Activated naive CD8-positive, alpha-beta T cell (primary cell): ENCODE data around the gene ZNRF2.
A peak's percentile ranks its signal among the peaks of the same experiment; 100 is the strongest.
"Not testable (repeated sequence)": the region's sequence is repeated elsewhere in the genome, so short reads cannot be mapped to it uniquely, and the experiment has no call there.

ENCODE experiments used
- H3K27ac Mint-ChIP-seq: one replicate; pipeline ENCODE4 v1.8.0; 2021; ENCODE audit warnings: mixed read lengths
- H3K27me3 Mint-ChIP-seq: one replicate; pipeline ENCODE4 v1.8.0; 2021; ENCODE audit warnings: mixed read lengths
- H3K36me3 Mint-ChIP-seq: one replicate; pipeline ENCODE4 v1.8.0; 2021; ENCODE audit warnings: mixed read lengths
- H3K4me1 Mint-ChIP-seq: one replicate; pipeline ENCODE4 v1.8.0; 2021; ENCODE audit warnings: low read depth, mixed read lengths
- H3K4me3 Mint-ChIP-seq: one replicate; pipeline ENCODE4 v1.8.0; 2021; ENCODE audit warnings: mild to moderate bottlenecking, mixed read lengths
- H3K9me3 Mint-ChIP-seq: one replicate; pipeline ENCODE4 v1.8.0; 2021; ENCODE audit warnings: low read depth, mixed read lengths

ZNRF2 gene

DNA sequence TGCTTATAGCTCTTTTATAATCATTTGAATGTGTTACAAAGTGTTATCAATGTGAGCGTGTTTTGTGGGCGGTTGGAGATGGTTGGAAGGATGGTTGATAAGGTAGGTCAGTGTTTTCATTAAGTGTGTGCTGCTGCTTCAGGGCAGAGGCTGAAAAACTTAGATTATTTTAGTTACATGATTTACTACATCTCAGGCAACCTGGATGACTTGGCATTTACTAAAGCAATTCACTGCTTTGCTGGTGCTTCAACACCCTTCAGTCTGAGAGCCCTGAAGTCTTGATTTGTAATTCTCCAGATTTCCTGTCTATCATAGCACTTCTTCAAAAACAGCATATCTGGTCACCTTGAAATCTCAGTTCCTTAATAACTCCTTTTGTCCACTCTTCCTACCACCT is 11.9 kb downstream of the ZNRF2 start:
- not testable (repeated sequence) for H3K36me3 Mint-ChIP-seq, H3K27me3 Mint-ChIP-seq, H3K9me3 Mint-ChIP-seq, H3K4me3 Mint-ChIP-seq, H3K27ac Mint-ChIP-seq
- peaks cover 56% of the 10 kb centered on the region for H3K4me1 Mint-ChIP-seq

DNA sequence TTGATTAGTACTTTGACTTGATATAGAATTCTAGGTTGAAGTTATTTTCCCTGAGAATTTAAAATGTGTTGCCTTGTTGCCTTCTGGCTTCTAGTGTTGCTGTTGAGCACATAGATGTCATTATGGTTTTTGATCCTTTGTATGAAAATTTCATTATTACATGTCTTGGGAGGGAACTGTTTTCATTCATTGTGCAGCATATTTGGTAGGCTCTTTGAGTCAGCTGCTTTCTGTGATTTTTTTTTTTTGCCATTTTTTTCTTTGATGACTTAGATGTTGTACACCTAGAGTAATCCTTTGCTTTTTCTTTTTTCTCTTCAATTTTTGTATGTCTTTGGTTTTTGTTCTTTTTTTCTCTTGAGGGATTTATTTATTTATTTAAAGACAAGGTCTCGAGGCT is 13.1 kb downstream of the ZNRF2 start:
- H3K36me3 Mint-ChIP-seq, H3K27ac Mint-ChIP-seq, H3K4me3 Mint-ChIP-seq, H3K9me3 Mint-ChIP-seq, H3K27me3 Mint-ChIP-seq: not testable (repeated sequence)
- peaks cover 49% of the 10 kb centered on the region for H3K4me1 Mint-ChIP-seq

DNA sequence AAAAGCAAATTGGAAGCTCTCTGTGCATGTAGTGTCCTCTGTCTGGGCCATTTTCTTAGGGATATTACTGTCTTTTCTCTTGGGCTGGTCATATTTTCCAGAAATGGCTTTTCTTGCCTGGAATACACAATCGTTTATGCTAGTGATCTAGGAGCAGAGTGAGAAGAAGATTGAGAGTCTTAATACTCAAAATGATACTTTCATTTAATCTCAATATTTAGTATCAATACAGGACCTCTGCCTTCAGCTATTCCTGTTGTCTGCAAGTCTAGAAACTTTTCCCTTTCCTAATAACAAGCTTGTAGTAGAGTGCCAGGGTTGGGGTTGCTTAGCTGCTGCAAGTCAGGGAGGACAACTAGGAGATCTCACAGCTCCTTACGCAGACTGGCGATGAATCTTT is 14.0 kb downstream of the ZNRF2 start:
- not testable (repeated sequence) for H3K27me3 Mint-ChIP-seq, H3K9me3 Mint-ChIP-seq, H3K36me3 Mint-ChIP-seq, H3K4me3 Mint-ChIP-seq, H3K27ac Mint-ChIP-seq
- peaks cover 50% of the 10 kb centered on the region for H3K4me1 Mint-ChIP-seq

DNA sequence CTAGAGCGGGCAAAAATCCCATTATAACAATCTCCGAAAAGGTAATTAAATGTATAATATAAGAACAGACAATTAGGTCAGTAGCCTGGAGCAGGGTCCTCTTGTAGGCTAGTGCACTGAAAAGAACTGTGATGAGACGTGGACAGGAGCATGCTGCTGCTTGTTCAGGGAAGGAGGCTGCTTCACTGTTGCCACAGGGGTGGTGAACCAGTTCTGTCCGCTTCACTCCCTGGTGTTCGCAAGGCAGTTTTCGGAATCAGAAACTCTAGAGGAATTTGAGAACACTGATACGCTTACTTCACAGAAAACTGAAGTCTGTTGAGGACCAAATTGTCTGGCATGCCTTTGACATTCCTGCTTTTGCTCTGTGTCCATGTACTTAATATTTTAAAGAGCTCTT is 17.4 kb downstream of the ZNRF2 start:
- Mint-ChIP-seq H3K27me3 (no peaks in the 10 kb centered on the region), H3K4me3 (no peak overlapping the region), H3K27ac (no peak overlapping the region), H3K36me3 (no peaks in the 10 kb centered on the region), H3K9me3 (no peaks in the 10 kb centered on the region), H3K4me1 (peaks cover 58% of the 10 kb centered on the region)

DNA sequence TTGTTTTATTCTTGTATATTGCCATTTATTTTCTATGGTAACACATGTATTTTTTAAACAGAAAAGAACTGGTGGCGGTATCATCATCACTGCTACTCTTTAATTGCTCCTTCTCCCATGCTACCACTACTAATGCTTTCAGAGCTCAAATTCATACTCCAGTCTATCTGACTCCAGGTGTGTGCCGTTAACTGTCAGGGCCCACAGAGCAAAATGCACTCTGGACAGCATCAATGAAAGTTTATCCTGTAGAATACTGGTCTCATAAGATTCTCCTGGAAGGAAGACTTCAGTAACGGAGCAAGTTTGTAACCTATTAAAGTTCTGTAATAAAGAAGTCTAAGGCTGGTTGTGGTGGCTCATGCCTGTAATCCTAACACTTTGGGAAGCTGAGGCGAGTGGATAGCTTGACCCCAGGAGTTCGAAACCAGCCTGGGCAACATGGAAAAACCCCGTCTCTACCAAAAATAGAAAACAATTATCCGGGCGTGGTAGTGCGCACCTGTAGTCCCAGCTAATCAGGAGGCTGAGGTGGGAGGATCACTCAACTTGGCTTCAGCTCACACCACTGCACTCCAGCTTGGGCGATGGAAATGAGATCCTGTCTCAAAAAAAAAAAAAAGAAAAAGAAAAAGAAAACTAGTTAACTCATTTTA is 18.4 kb downstream of the ZNRF2 start:
- Mint-ChIP-seq H3K27me3 (no peaks in the 10 kb centered on the region), H3K27ac (no peak overlapping the region), H3K9me3 (no peaks in the 10 kb centered on the region), H3K4me1 (peaks cover 59% of the 10 kb centered on the region), H3K36me3 (no peaks in the 10 kb centered on the region), H3K4me3 (no peak overlapping the region)

DNA sequence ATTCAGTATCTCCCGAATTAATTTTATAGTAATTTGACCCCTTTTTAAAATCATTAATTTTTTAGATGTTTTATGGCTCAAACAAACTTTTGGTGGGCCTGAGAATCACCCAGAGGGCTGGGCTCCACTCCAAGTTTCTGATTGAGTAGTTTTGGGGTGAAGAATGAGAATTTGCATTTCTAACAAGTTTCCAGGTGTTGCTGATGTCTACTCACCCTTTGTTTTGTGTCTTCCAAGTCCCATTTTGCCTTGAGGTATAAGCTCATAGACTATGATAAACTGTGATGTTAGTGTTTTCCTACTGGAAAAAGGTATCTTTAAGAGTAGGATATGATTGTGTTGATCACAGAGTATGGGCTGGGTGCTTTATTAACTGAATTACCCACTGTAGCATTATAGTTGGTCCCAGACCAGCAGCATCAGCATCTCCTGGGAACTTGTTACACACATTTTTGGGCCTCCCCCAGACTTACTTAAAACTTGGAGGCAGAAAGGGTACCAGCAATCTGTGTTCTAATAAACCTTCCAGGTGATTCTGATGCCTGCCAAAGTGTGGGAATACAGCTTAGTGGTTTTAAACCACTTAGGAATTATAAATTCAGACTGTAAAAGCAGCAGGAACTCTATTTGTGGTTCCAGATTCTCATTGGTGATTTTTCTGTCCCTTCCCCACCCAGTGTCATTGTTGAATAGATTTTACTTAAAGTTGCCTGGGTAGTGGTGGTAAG is 19.1 kb downstream of the ZNRF2 start:
- Mint-ChIP-seq H3K4me1 (peaks cover 62% of the 10 kb centered on the region), H3K4me3 (no peak overlapping the region), H3K36me3 (no peaks in the 10 kb centered on the region), H3K27ac (no peak overlapping the region), H3K27me3 (no peaks in the 10 kb centered on the region), H3K9me3 (no peaks in the 10 kb centered on the region)

DNA sequence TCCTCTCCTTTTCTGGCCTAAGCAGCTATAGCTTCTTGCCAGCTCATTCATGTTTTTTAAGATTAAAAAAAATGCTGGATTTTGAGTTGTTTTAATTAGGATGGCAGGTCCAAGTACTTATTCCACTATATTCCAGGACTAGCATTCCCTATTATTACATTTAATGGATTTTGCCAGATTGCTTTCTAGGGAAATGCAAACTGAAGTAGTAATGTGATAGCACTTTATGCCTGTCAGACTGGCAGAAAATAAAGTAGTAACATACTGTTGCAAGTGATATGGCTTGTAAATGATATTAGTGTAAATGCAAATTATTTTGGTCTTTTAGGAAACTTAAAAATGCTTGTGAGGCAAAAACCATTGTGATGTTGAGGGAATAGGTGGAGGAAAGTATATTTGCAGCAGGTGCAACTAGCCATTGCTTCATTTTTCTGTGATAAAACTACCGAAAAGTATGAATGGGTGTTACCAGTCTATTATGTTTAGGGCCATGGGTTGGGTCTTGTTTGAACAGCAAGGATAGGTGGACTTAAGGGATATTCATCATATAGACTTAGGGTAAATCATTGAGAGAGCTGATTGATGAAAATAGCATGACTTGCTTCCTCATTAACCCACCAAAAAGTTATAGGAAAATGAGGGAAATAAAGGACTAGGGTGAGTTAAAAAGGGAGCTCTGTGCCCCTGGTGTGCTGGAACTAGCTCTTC is 19.9 kb downstream of the ZNRF2 start:
- H3K27ac Mint-ChIP-seq: no peak overlapping the region
- H3K4me3 Mint-ChIP-seq: no peak overlapping the region
- H3K4me1 Mint-ChIP-seq: peaks cover 61% of the 10 kb centered on the region

DNA sequence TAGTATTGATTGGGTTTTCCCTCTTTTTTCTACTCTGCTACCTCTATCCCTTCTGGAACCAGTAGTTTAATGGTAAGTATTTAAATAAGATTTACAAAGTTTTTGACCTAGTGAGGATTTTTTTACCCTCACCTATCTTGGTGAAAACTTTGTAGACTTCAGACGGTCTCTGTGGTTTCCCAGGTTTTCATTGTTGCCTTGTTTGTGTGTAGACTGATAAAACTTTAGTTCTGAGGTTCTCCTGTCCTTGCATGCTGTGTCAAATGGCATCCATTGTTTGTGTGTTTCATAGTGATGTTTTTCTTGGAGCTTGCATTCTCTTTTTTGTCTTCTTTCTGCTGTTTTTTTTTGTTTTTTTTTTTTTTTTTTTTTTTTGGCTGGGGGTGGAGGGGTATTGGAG is 22.6 kb downstream of the ZNRF2 start:
- Mint-ChIP-seq H3K4me1 (peaks cover 69% of the 10 kb centered on the region), H3K9me3 (no peaks in the 10 kb centered on the region), H3K27me3 (no peaks in the 10 kb centered on the region), H3K27ac (peak overlapping the region; percentile 46), H3K36me3 (no peaks in the 10 kb centered on the region), H3K4me3 (peak overlapping the region; percentile 23)

More for the DNA sequence above, 19.9 kb downstream of the ZNRF2 start:
- no peaks in the 10 kb centered on the region for H3K9me3 Mint-ChIP-seq
- H3K27me3 Mint-ChIP-seq: no peaks in the 10 kb centered on the region
- H3K36me3 Mint-ChIP-seq: no peaks in the 10 kb centered on the region

DNA sequence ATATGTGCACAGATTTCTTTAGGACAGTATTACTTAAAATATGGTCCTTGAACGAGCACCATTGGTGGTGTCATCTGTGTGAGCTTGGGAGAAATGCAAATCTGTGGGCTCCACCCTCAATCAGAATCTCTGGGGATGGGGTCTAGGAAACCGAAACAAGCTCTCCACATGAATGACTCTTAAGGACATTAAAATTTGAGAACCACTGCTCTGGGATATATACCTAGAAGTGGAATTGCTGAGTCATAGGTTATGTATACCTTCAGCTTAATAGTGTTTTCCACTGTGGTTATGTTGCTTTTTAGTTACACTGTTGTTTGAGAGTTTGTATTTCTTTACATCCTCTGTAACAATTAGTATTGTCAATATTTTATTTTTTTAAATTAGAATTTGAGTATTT is 24.0 kb downstream of the ZNRF2 start:
- Mint-ChIP-seq H3K4me3 (peak overlapping the region; percentile 25), H3K27me3 (no peaks in the 10 kb centered on the region), H3K27ac (no peak overlapping the region), H3K36me3 (no peaks in the 10 kb centered on the region), H3K9me3 (no peaks in the 10 kb centered on the region), H3K4me1 (peaks cover 73% of the 10 kb centered on the region)

DNA sequence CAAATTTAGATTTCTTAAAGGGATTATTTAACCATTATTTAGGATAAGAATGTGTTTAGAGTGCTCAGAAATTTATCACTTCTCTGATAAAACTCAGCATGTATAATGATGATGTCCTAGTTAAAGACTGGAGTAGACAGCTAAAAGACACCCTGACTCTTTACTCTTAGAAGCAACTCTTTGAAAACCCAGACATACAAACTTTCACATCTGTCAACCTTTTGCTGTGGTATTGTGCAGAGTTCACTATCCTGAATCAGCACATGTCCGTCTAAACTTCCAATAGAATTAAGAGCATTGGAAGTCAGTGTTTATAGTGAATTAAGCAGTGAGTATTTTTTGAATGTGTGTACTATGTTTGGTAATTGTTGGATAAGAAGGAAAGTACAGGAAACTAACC is 24.9 kb downstream of the ZNRF2 start:
- Mint-ChIP-seq H3K4me1 (peaks cover 67% of the 10 kb centered on the region), H3K27me3 (no peaks in the 10 kb centered on the region), H3K27ac (no peak overlapping the region)

DNA sequence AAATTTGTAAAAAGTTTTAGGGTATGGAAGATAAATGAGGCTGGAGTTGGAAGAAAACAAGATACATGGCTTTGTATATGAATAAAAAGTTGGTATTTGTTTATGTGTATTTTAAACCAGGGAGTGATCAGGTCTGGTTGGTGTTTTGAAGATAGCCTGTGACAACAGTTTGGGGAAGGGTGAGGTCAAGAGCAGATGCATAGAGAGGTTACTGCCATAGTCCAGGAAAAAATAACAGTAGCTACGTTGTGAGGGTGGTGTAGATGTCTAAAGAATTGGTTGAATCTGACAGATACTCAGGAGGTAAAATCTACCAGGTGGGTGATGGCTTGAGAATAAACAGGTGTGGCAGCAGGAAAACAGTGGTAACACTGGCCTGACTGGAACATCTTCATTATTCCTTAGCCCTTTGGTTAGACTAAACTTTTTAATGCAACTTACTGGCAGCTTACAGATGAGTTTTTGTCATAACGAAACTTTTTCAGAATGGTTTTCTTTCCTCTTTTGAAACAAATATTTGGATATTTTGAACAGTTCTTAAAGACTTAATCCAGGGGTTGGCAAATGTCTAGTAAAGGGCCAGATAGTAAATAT is 25.5 kb downstream of the ZNRF2 start:
- no peaks in the 10 kb centered on the region for H3K9me3 Mint-ChIP-seq
- H3K4me1 Mint-ChIP-seq: peaks cover 64% of the 10 kb centered on the region
- no peaks in the 10 kb centered on the region for H3K27me3 Mint-ChIP-seq
- peaks cover 3% of the 10 kb centered on the region for H3K36me3 Mint-ChIP-seq
- H3K27ac Mint-ChIP-seq: peak overlapping the region; percentile 11
- no peak overlapping the region for H3K4me3 Mint-ChIP-seq

More for the DNA sequence above, 24.9 kb downstream of the ZNRF2 start:
- no peak overlapping the region for H3K4me3 Mint-ChIP-seq
- peaks cover under 1% of the 10 kb centered on the region for H3K36me3 Mint-ChIP-seq
- H3K9me3 Mint-ChIP-seq: no peaks in the 10 kb centered on the region

DNA sequence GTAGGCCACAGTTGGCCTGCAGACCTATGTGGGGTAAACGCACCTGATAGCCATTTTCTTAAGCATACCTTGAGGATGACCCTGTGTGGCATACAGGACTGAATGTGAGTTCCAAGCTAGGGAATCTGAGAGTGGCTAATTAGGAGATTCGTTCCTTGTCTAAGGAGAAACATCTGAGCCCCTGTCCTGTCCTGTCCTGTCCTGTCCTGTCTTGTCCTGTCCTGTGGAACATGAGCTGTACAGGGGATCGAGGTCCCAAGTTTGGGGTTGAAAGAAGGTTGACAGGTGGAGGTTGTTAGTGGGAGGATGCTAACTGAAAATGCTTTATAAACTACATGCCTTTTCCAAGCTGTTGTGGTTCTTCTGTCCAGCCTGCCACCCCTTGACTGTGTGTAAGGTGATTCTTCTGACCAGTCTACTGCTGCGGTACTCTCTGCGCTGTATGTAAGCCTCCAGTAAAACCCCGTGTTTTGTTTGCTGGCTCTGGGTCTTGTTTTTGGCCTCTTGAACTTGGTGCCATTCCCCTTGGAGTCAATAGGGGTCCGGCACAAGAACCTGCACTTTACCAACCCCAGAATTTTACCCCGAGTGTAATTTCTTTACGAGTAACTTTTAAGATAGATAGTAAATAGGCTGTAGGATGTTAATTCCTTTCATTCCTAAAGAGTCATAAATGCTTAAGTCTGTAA is 26.4 kb downstream of the ZNRF2 start:
- Mint-ChIP-seq H3K27ac (no peak overlapping the region), H3K4me1 (peaks cover 60% of the 10 kb centered on the region), H3K9me3 (no peaks in the 10 kb centered on the region), H3K4me3 (no peak overlapping the region), H3K27me3 (no peaks in the 10 kb centered on the region), H3K36me3 (peaks cover 7% of the 10 kb centered on the region)

DNA sequence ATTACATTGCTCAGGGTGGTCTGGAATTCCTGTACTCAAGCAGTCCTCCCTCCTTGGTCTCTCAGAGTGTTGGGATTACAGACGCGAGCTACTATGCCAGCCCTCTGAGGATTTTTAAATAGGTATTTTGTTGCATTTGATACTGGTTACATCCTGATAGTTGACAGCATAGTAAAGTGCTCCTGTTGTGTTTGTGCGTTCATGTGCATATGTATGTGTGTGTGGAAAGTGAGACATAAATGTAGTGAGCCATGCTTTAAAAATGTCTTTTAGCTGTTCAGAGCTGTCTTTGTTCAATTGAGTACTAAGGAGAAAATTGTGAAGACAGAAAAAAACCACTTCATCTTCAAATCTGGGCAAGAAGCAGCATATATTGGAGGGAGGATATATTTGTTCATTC is 27.8 kb downstream of the ZNRF2 start:
- H3K4me1 Mint-ChIP-seq: peaks cover 54% of the 10 kb centered on the region
- H3K36me3 Mint-ChIP-seq: peaks cover 7% of the 10 kb centered on the region
- H3K27ac Mint-ChIP-seq: no peak overlapping the region
- H3K27me3 Mint-ChIP-seq: no peaks in the 10 kb centered on the region
- no peaks in the 10 kb centered on the region for H3K9me3 Mint-ChIP-seq
- H3K4me3 Mint-ChIP-seq: no peak overlapping the region

DNA sequence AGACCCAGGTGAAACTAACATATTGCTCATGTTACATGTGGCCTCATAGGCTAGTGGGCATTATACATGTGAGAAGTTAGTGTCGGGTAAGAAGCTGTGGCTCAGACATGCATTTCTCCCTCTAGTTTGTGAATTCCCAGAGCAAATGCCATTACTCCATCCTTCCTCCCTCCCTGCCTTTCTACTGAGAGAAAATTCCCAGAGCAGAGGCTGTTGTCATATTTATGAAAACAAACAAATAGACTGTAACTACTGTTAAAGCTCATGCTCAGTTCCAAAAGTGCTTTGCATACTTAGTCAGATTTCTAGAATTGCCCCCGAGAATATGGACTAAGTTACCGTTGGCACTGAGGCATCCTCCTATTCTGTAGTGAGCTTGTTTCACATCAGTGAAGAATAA is 29.0 kb downstream of the ZNRF2 start:
- no peak overlapping the region for H3K27ac Mint-ChIP-seq
- H3K36me3 Mint-ChIP-seq: peaks cover 7% of the 10 kb centered on the region
- peaks cover 54% of the 10 kb centered on the region for H3K4me1 Mint-ChIP-seq
- H3K9me3 Mint-ChIP-seq: no peaks in the 10 kb centered on the region
- no peak overlapping the region for H3K4me3 Mint-ChIP-seq
- no peaks in the 10 kb centered on the region for H3K27me3 Mint-ChIP-seq

DNA sequence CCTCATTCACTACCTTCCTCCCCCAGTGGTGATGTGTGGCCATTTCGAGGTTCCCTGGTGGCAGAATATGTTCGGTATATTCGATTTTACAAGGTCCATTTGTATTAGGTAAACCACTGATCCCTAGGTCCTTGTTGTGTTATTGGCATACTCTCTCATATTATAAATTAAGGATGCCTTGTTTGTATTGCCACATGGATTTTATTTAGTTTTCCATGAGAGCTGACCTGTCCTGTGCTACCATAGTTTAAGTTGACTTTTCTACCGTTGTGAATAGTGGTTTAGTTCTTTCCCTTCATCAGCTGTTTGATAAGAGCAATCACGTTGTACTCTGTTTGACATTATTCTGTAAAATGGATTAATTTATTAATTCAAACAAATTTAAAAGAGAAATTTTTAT is 29.4 kb downstream of the ZNRF2 start:
- Mint-ChIP-seq H3K27ac (no peak overlapping the region), H3K36me3 (peaks cover 7% of the 10 kb centered on the region), H3K4me1 (peaks cover 57% of the 10 kb centered on the region), H3K9me3 (no peaks in the 10 kb centered on the region), H3K4me3 (no peak overlapping the region), H3K27me3 (no peaks in the 10 kb centered on the region)
